Measurements from ENCODE around the gene KLK12.

The KLK12 gene

GRCh38 chr19:50979758-50980157 is 55.0 kb downstream of the KLK12 start:
- FAIRE-seq, result no peak
